SH-SY5Y (cell line): ENCODE data around the gene MACIR.

Experiments
- GATA2 ChIP-seq: IDR thresholded peaks from 2 replicates; pipeline ENCODE4 v1.6.1; 2011; ENCODE audit warnings: mild to moderate bottlenecking, low read depth, low read length
- GATA3 ChIP-seq: IDR thresholded peaks from 2 replicates; pipeline ENCODE4 v1.6.1; 2011; ENCODE audit warnings: low read depth, mild to moderate bottlenecking, low read length, moderate library complexity

DNA sequence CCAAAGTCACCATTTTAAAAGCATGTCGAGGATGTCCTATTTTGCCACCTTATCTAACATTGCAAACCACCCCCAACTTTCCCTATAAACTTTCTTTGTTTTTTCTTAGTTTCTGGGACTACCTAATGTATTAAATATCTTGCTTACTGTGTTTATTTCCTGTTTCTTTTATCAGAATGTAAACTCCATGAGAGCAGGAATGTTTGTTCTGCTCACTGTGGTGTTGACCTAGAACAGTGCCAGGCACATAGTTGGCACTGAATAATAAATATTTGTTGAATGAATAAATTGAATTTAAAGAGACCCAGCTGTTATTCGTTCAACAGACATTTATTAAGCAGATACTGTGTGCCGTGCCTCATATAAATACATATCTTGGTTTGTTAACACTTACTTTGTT lies 35.2 kb downstream of the MACIR start:
- TF ChIP-seq GATA3, result no peak
- TF ChIP-seq GATA2, result no peak
